GM12873 (cell line): Measurements from ENCODE around the gene SSTR5.

Experiments used
- CTCF ChIP-seq: IDR thresholded peaks from 2 replicates; pipeline ENCODE4 v1.5.1; 2012; ENCODE audit warnings: low read depth, mild to moderate bottlenecking, moderate library complexity, low read length, control low read depth; ENCODE audit not compliant: insufficient read depth; ENCODE audit errors: missing control alignments

SSTR5 gene

GRCh38 chr16:1065469-1066128, 6.9 kb upstream of the SSTR5 start:
- TF ChIP-seq CTCF: no peak

- TF ChIP-seq CTCF: no peak
Observed at GRCh38 chr16:1066584-1067172, 5.9 kb upstream of the SSTR5 start.

GRCh38 chr16:1067629-1068028, 4.9 kb upstream of the SSTR5 start:
- TF ChIP-seq CTCF: no peak

GRCh38 chr16:1068451-1068850, 4.1 kb upstream of the SSTR5 start:
- TF ChIP-seq CTCF: no peak

GRCh38 chr16:1069154-1069553, 3.4 kb upstream of the SSTR5 start:
- no peak for TF ChIP-seq CTCF

- TF ChIP-seq CTCF: no peak
Observed at GRCh38 chr16:1070084-1070863, 2.3 kb upstream of the SSTR5 start.

GRCh38 chr16:1070864-1071408, 1.6 kb upstream of the SSTR5 start:
- TF ChIP-seq CTCF: no peak
